Neuronal stem cell (in vitro differentiated cells): Measurements from ENCODE around the gene ADAM22.

Experiments
- DNase-seq: peaks from one replicate; pipeline ENCODE4 v3.0.0-alpha.2; 2013; ENCODE audit warnings: low spot score
- H2AFZ ChIP-seq: one replicate; pipeline ENCODE4 v1.6.1; 2013; ENCODE audit warnings: mild to moderate bottlenecking, low read length, inconsistent platforms
- H2AK5ac ChIP-seq: 2 replicates; pipeline ENCODE4 v1.6.1; 2013; ENCODE audit warnings: low read depth, mild to moderate bottlenecking, inconsistent platforms, low read length, moderate library complexity, mixed read lengths
- H2BK120ac ChIP-seq: 2 replicates; pipeline ENCODE4 v1.6.1; 2013; ENCODE audit warnings: low read depth, mild to moderate bottlenecking, inconsistent platforms, low read length, moderate library complexity, mixed read lengths
- H2BK12ac ChIP-seq: one replicate; pipeline ENCODE4 v1.6.1; 2013; ENCODE audit warnings: low read length, inconsistent platforms
- H2BK15ac ChIP-seq: 2 replicates; pipeline ENCODE4 v1.6.1; 2013; ENCODE audit warnings: mild to moderate bottlenecking, low read length, inconsistent platforms, mixed read lengths
- H2BK5ac ChIP-seq: one replicate; pipeline ENCODE4 v1.6.1; 2013; ENCODE audit warnings: inconsistent platforms, mild to moderate bottlenecking, low read length, moderate library complexity
- H3K14ac ChIP-seq: one replicate; pipeline ENCODE4 v1.6.1; 2013; ENCODE audit warnings: low read length, inconsistent platforms
- H3K18ac ChIP-seq: 2 replicates; pipeline ENCODE4 v1.6.1; 2013; ENCODE audit warnings: low read length, inconsistent platforms
- H3K23ac ChIP-seq: 2 replicates; pipeline ENCODE4 v1.6.1; 2013; ENCODE audit warnings: low read depth, mild to moderate bottlenecking, mixed read lengths, low read length, inconsistent platforms; ENCODE audit not compliant: poor library complexity
- H3K27ac ChIP-seq: replicated peaks from 3 replicates; pipeline ENCODE4 v1.5.1; 2013; ENCODE audit warnings: low read length, inconsistent platforms
- H3K27me3 ChIP-seq, 3 experiments: 2 replicates each; pipeline ENCODE4 v1.6.1; 2013; ENCODE audit warnings: low read length in 3 of 3, mild to moderate bottlenecking in 2 of 3, inconsistent platforms in 1 of 3, low read depth in 1 of 3, mixed read lengths in 1 of 3, moderate library complexity in 1 of 3; ENCODE audit not compliant: control insufficient read depth in 3 of 3, insufficient read depth in 3 of 3
- H3K36me3 ChIP-seq, 2 donors: replicated peaks in 1 of 2; 2 replicates each; pipeline ENCODE4 v1.6.1; 2013; ENCODE audit warnings: low read length in 2 of 2; ENCODE audit not compliant: control insufficient read depth in 2 of 2, insufficient read depth in 2 of 2
- H3K4ac ChIP-seq: 2 replicates; pipeline ENCODE4 v1.6.1; 2013; ENCODE audit warnings: inconsistent platforms, mild to moderate bottlenecking, low read length, moderate library complexity
- H3K4me1 ChIP-seq, 2 donors: 1 replicate in 1 of 2; 2 replicates in 1 of 2; pipeline ENCODE4 v1.6.1; 2013; ENCODE audit warnings: low read length in 2 of 2, low read depth in 1 of 2; ENCODE audit not compliant: control insufficient read depth in 2 of 2, insufficient read depth in 1 of 2
- H3K4me2 ChIP-seq: one replicate; pipeline ENCODE4 v1.6.1; 2013; ENCODE audit warnings: mild to moderate bottlenecking, low read length, inconsistent platforms; ENCODE audit not compliant: insufficient read depth, poor library complexity, severe bottlenecking
- H3K4me3 ChIP-seq, 2 donors: 2 replicates each; pipeline ENCODE4 v1.5.1; 2013; ENCODE audit warnings: low read length in 2 of 2, mild to moderate bottlenecking in 2 of 2, inconsistent platforms in 1 of 2, moderate library complexity in 1 of 2
- H3K79me1 ChIP-seq: one replicate; pipeline ENCODE4 v1.6.1; 2013; ENCODE audit warnings: low read depth, mild to moderate bottlenecking, inconsistent platforms, low read length, moderate library complexity
- H3K9ac ChIP-seq: one replicate; pipeline ENCODE4 v1.6.1; 2013; ENCODE audit warnings: mild to moderate bottlenecking, low read depth, low read length, inconsistent platforms; ENCODE audit not compliant: poor library complexity
- H3K9me3 ChIP-seq, 2 donors: replicated peaks in 1 of 2; 2 replicates each; pipeline versions ENCODE3 to v1.6.1; 2013; ENCODE audit warnings: low read length in 2 of 2, mild to moderate bottlenecking in 2 of 2, inconsistent platforms in 1 of 2, low read depth in 1 of 2, mixed read lengths in 1 of 2, moderate library complexity in 1 of 2; ENCODE audit not compliant: control insufficient read depth in 2 of 2, insufficient read depth in 1 of 2
- H4K8ac ChIP-seq: one replicate; pipeline ENCODE4 v1.6.1; 2013; ENCODE audit warnings: low read depth, mild to moderate bottlenecking, inconsistent platforms, low read length, moderate library complexity
- H4K91ac ChIP-seq: one replicate; pipeline ENCODE4 v1.6.1; 2013; ENCODE audit warnings: low read length, low read depth, mild to moderate bottlenecking, inconsistent platforms; ENCODE audit not compliant: poor library complexity
- WGBS, 2 donors: extraction: QIAGEN DNeasy Blood & Tissue Kit; methylation state at CpG; one replicate each; pipeline ENCODE4 v1.1.7; 2013; ENCODE audit warnings: missing lambda C conversion rate in 2 of 2, mixed read lengths in 1 of 2; ENCODE audit not compliant: insufficient read length in 2 of 2, insufficient replicate concordance in 1 of 2; ENCODE audit errors: extremely low coverage in 2 of 2; 5-methylcytosine and 5-hydroxymethylcytosine counted together

The ADAM22 gene

GRCh38 chr7:88184848-88185304 lies 250.8 kb downstream of the ADAM22 start:
- WGBS, 2 donors = no CpG with 5 or more reads among the region's 5 CpGs
- H2BK5ac ChIP-seq = no peak overlapping the region
- H3K4me2 ChIP-seq = no peak overlapping the region
- H4K91ac ChIP-seq = no peak overlapping the region
- no peak overlapping the region for H4K8ac ChIP-seq
- no peak overlapping the region for H3K18ac ChIP-seq
- H2AK5ac ChIP-seq = no peak overlapping the region
- H2AFZ ChIP-seq = no peak overlapping the region
- H2BK15ac ChIP-seq = no peak overlapping the region
- H3K9me3 ChIP-seq = no peaks in the 10 kb centered on the region
- no peak overlapping the region for H3K14ac ChIP-seq
- DNase-seq = no peak
- no peak overlapping the region for H3K4me3 ChIP-seq
- H3K27me3 ChIP-seq = no peaks in the 10 kb centered on the region
- peaks cover 4 to 10% of the 10 kb centered on the region in 2 donors for H3K4me1 ChIP-seq
- H3K4ac ChIP-seq = no peak overlapping the region
- no peak overlapping the region for H3K23ac ChIP-seq
- no peaks in the 10 kb centered on the region for H3K79me1 ChIP-seq
- H2BK12ac ChIP-seq = no peak overlapping the region
- no peak overlapping the region for H3K9ac ChIP-seq
- peaks cover 0 to 1% of the 10 kb centered on the region in 2 donors for H3K36me3 ChIP-seq
- no peak overlapping the region for H3K27ac ChIP-seq
- no peak overlapping the region for H2BK120ac ChIP-seq

GRCh38 chr7:88185650-88186049 lies 251.6 kb downstream of the ADAM22 start:
- peaks cover 4 to 10% of the 10 kb centered on the region in 2 donors for H3K4me1 ChIP-seq
- H4K91ac ChIP-seq = no peak overlapping the region
- no peak overlapping the region for H2AK5ac ChIP-seq
- no peak overlapping the region for H3K4me2 ChIP-seq
- no peak overlapping the region for H2BK15ac ChIP-seq
- H3K4ac ChIP-seq = no peak overlapping the region
- no peak overlapping the region for H3K4me3 ChIP-seq
- no peak overlapping the region for H3K9ac ChIP-seq
- no peak overlapping the region for H2BK5ac ChIP-seq
- H3K27ac ChIP-seq = no peak overlapping the region
- no peak overlapping the region for H3K23ac ChIP-seq
- no peaks in the 10 kb centered on the region for H3K9me3 ChIP-seq
- no peak for DNase-seq
- H3K14ac ChIP-seq = no peak overlapping the region
- H3K36me3 ChIP-seq = peaks cover 0 to 1% of the 10 kb centered on the region in 2 donors
- no peak overlapping the region for H2BK12ac ChIP-seq
- no peak overlapping the region for H2BK120ac ChIP-seq
- H3K27me3 ChIP-seq = no peaks in the 10 kb centered on the region
- no peak overlapping the region for H3K18ac ChIP-seq
- H2AFZ ChIP-seq = peak overlapping the region; percentile 14
- no peaks in the 10 kb centered on the region for H3K79me1 ChIP-seq
- no peak overlapping the region for H4K8ac ChIP-seq

- H3K4me2 ChIP-seq = no peak overlapping the region
- H4K91ac ChIP-seq = no peak overlapping the region
- H3K4ac ChIP-seq = no peak overlapping the region
- no peaks in the 10 kb centered on the region for H3K9me3 ChIP-seq
- H3K36me3 ChIP-seq = peaks cover 1 to 3% of the 10 kb centered on the region in 2 donors
- DNase-seq = no peak
- no peak overlapping the region for H2AK5ac ChIP-seq
- H2BK12ac ChIP-seq = no peak overlapping the region
- peaks cover 0 to 2% of the 10 kb centered on the region in 2 donors for H3K4me1 ChIP-seq
- no peak overlapping the region for H2AFZ ChIP-seq
- H2BK120ac ChIP-seq = no peak overlapping the region
- no peak overlapping the region for H2BK5ac ChIP-seq
- H3K27ac ChIP-seq = no peak overlapping the region
- no peak overlapping the region for H3K18ac ChIP-seq
- no peak overlapping the region for H3K4me3 ChIP-seq
- no peak overlapping the region for H3K23ac ChIP-seq
- H3K9ac ChIP-seq = no peak overlapping the region
- H3K79me1 ChIP-seq = no peaks in the 10 kb centered on the region
- no CpG with 5 or more reads among the region's 3 CpGs for WGBS, 2 donors
- no peak overlapping the region for H3K14ac ChIP-seq
- H3K27me3 ChIP-seq = no peaks in the 10 kb centered on the region
- H2BK15ac ChIP-seq = no peak overlapping the region
- H4K8ac ChIP-seq = no peak overlapping the region
These were observed 257.9 kb downstream of the ADAM22 start for GRCh38 chr7:88191911-88192310.

- Histone ChIP-seq H2BK12ac (no peak overlapping the region), H3K9me3 (no peaks in the 10 kb centered on the region), H3K9ac (no peak overlapping the region), H2BK120ac (no peak overlapping the region), H3K23ac (no peak overlapping the region), H2BK15ac (no peak overlapping the region), H3K27me3 (no peaks in the 10 kb centered on the region), H4K8ac (no peak overlapping the region), H2BK5ac (no peak overlapping the region), H3K4me2 (no peak overlapping the region), H3K14ac (no peak overlapping the region), H3K18ac (no peak overlapping the region), H2AK5ac (no peak overlapping the region), H4K91ac (no peak overlapping the region), H2AFZ (no peak overlapping the region), H3K79me1 (no peaks in the 10 kb centered on the region), H3K36me3 (peaks cover 6 to 33% of the 10 kb centered on the region in 2 donors), H3K4me1 (peaks cover 9% of the 10 kb centered on the region in 2 donors), H3K27ac (no peak overlapping the region), H3K4me3 (no peak overlapping the region), H3K4ac (no peak overlapping the region)
- DNase-seq = no peak
- WGBS, 2 donors = no CpG with 5 or more reads among the region's 3 CpGs
These were observed 266.2 kb downstream of the ADAM22 start for GRCh38 chr7:88200261-88200660.
